Measurements from ENCODE around the gene TMC8.
"Not testable (repeated sequence)": the region's sequence is repeated elsewhere in the genome, so short reads cannot be mapped to it uniquely, and the experiment has no call there.

The TMC8 gene

GRCh38 chr17:78110363-78111015, 20.1 kb upstream of the TMC8 start:
- DNase-seq (ENCODE audit: low read depth, low spot score) = no peak

GRCh38 chr17:78111016-78111726, 19.4 kb upstream of the TMC8 start:
- DNase-seq (ENCODE audit: low read depth, low spot score) = no peak

GRCh38 chr17:78111727-78112517, 18.6 kb upstream of the TMC8 start:
- DNase-seq (ENCODE audit: low read depth, low spot score) = no peak

GRCh38 chr17:78112518-78113471, 17.8 kb upstream of the TMC8 start:
- no peak for DNase-seq (ENCODE audit: low read depth, low spot score)

GRCh38 chr17:78113804-78114785, 16.5 kb upstream of the TMC8 start:
- DNase-seq (ENCODE audit: low read depth, low spot score) = no peak

- DNase-seq (ENCODE audit: low read depth, low spot score) = no peak
These were observed 15.5 kb upstream of the TMC8 start for GRCh38 chr17:78114831-78115723.

- DNase-seq (ENCODE audit: low read depth, low spot score) = not testable (repeated sequence)
These were observed 14.8 kb upstream of the TMC8 start for GRCh38 chr17:78115803-78116202.

GRCh38 chr17:78116411-78116810, 14.2 kb upstream of the TMC8 start:
- no peak for DNase-seq (ENCODE audit: low read depth, low spot score)

- no peak for DNase-seq (ENCODE audit: low read depth, low spot score)
These were observed 13.3 kb upstream of the TMC8 start for GRCh38 chr17:78117027-78117981.

- no peak for DNase-seq (ENCODE audit: low read depth, low spot score)
These were observed 11.8 kb upstream of the TMC8 start for GRCh38 chr17:78118801-78119241.

GRCh38 chr17:78120537-78120936, 10.0 kb upstream of the TMC8 start:
- DNase-seq (ENCODE audit: low read depth, low spot score) = no peak

GRCh38 chr17:78120971-78121800, 9.4 kb upstream of the TMC8 start:
- DNase-seq (ENCODE audit: low read depth, low spot score) = no peak

GRCh38 chr17:78121801-78122215, 8.8 kb upstream of the TMC8 start:
- DNase-seq (ENCODE audit: low read depth, low spot score) = no peak

GRCh38 chr17:78122216-78122930, 8.2 kb upstream of the TMC8 start:
- no peak for DNase-seq (ENCODE audit: low read depth, low spot score)

GRCh38 chr17:78122931-78123249, 7.7 kb upstream of the TMC8 start:
- DNase-seq (ENCODE audit: low read depth, low spot score) = no peak

- DNase-seq (ENCODE audit: low read depth, low spot score) = no peak
These were observed 7.2 kb upstream of the TMC8 start for GRCh38 chr17:78123258-78123929.

Data from iPS DF 19.7 (cell line).